ENCODE measurements around the gene RANBP2.

- TF ChIP-seq CTCF (conservative IDR thresholded peaks at IDR 0.05; ENCODE audit: low read depth in 2 of 2) (no peak), CREB1 (CRISPR knock-in tag; IDR thresholded peaks at IDR 0.05; ENCODE audit: low read depth) (no peak)
Measured at GRCh38 chr2:108833219-108833618, 113.9 kb downstream of the RANBP2 start.
